Measurements from ENCODE around the gene PDHX. TPM values are rescaled to one million over a fixed set of nuclear protein-coding genes. Genes with fewer than 3 reads are reported as not detected.

Gene PDHX
- polyA plus RNA-seq, 3 donors: 9.3 to 19.5 (median 17.5) TPM

DNA sequence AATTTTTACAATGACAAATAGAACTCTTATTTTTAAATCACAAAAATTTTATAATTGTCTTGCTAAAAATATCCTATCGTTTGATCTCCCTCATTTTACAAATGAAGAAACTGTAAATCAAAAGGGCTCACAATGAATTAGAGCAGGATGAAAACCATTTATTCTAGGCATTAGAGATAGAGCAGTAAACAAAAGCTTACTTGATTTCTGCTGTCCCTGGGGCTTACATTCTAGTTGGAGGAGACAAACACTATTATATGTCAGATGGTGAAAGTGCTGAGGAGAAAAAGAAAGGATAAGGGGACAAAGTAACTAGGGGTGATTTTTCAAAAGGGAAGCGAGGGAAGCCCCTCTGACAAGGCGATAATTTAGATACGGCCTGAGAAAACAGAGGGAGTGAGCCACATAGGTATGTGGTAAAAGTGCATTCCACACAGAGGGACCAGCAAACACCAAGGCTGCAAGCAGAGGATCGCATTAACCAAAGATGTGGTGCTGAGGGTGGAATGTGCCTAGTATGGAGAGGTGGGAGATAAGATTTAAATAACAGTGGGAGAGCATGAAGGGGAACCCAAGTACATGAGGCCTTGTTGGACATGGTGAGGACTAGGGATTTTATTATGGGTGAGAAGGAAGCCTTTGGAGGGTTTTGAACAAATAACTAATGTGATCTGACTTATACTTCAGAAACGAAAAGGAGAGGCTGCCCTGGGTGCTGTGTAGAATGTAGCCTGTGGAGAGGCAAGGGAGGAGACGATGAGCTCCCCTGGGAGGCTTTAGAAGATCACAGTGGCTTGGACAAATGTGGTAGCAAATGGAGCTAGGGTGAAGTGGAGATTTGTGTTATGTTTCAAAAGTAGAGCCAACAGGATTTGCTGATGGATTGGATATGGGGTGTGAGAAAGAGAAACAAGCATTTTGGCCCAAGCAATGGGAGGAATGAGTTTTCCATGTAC, 62.1 kb downstream of the PDHX start:
- Mint-ChIP-seq H3K4me3 (no peak overlapping the region), H3K27me3 (ENCODE audit: low read depth in 3 of 3) (no peaks in the 10 kb centered on the region), H3K9me3 (peaks cover 0 to 2% (median 0%) of the 10 kb centered on the region in 7 donors), H3K27ac (peak overlapping the region in 3 of 7 donors; percentile 11 to 56 (median 20)), H3K36me3 (peaks cover 50 to 57% of the 10 kb centered on the region in 2 donors), H3K4me1 (peaks cover 16% of the 10 kb centered on the region)
- peaks cover 0 to 13% of the 10 kb centered on the region in 2 donors for H3K4me1 ChIP-seq (ENCODE audit: control insufficient read depth in 1 of 2, insufficient read depth in 2 of 2, low read length in 2 of 2)
- no peak overlapping the region for H3K4me2 ChIP-seq (replicated peaks; ENCODE audit: extremely low read depth, low read length, poor library complexity, severe bottlenecking)
- intact Hi-C loops (cut with micrococcal nuclease): no loop called here
- no peak for DNase-seq
- H3K9me3 ChIP-seq (replicated peaks in 1 of 2; ENCODE audit: control insufficient read depth in 1 of 2, insufficient read depth in 1 of 2, low read length in 2 of 2): no peaks in the 10 kb centered on the region
- peaks cover 7 to 31% of the 10 kb centered on the region in 2 donors for H3K36me3 ChIP-seq (replicated peaks in 1 of 2; ENCODE audit: control insufficient read depth in 1 of 2, insufficient read depth in 2 of 2, low read length in 2 of 2)
- TF ChIP-seq CTCF (IDR thresholded peaks at IDR 0.05): no peak
- no peak overlapping the region for H2AFZ ChIP-seq (ENCODE audit: insufficient read depth, low read depth, low read length, poor library complexity, severe bottlenecking)
- H3K79me2 ChIP-seq (ENCODE audit: insufficient read depth, low read length): no peaks in the 10 kb centered on the region
- no peak overlapping the region for H3K9ac ChIP-seq (ENCODE audit: insufficient read depth, low read length, poor library complexity, severe bottlenecking)
- no peaks in the 10 kb centered on the region for H3K27me3 ChIP-seq (ENCODE audit: control insufficient read depth in 2 of 2, insufficient read depth in 2 of 2, low read length in 2 of 2)
- no peaks in the 10 kb centered on the region for H4K20me1 ChIP-seq (ENCODE audit: insufficient read depth, low read length)
- 87% methylated on average over 5 of the region's 7 CpGs for WGBS (ENCODE audit: insufficient coverage)
- peak overlapping the region in 1 of 2 donors; percentile 44 for H3K27ac ChIP-seq (ENCODE audit: low read depth in 1 of 2, low read length in 2 of 2)
- H3K4me3 ChIP-seq (replicated peaks in 1 of 3; ENCODE audit: low read depth in 2 of 3, low read length in 3 of 3): no peak overlapping the region

- H3K36me3 ChIP-seq (replicated peaks in 1 of 2; ENCODE audit: control insufficient read depth in 1 of 2, insufficient read depth in 2 of 2, low read length in 2 of 2): peaks cover 14 to 34% of the 10 kb centered on the region in 2 donors
- no peak overlapping the region for H2AFZ ChIP-seq (ENCODE audit: insufficient read depth, low read depth, low read length, poor library complexity, severe bottlenecking)
- Mint-ChIP-seq H3K36me3 (peaks cover 47 to 53% of the 10 kb centered on the region in 2 donors), H3K27ac (no peak overlapping the region), H3K4me3 (no peak overlapping the region), H3K27me3 (ENCODE audit: low read depth in 3 of 3) (no peaks in the 10 kb centered on the region), H3K9me3 (peaks cover 0 to 2% (median 0%) of the 10 kb centered on the region in 7 donors), H3K4me1 (peaks cover 5% of the 10 kb centered on the region)
- no peaks in the 10 kb centered on the region for H4K20me1 ChIP-seq (ENCODE audit: insufficient read depth, low read length)
- H3K9me3 ChIP-seq (replicated peaks in 1 of 2; ENCODE audit: control insufficient read depth in 1 of 2, insufficient read depth in 1 of 2, low read length in 2 of 2): no peaks in the 10 kb centered on the region
- no peak overlapping the region for H3K4me2 ChIP-seq (replicated peaks; ENCODE audit: extremely low read depth, low read length, poor library complexity, severe bottlenecking)
- no peaks in the 10 kb centered on the region for H3K27me3 ChIP-seq (ENCODE audit: control insufficient read depth in 2 of 2, insufficient read depth in 2 of 2, low read length in 2 of 2)
- H3K4me1 ChIP-seq (ENCODE audit: control insufficient read depth in 1 of 2, insufficient read depth in 2 of 2, low read length in 2 of 2): no peaks in the 10 kb centered on the region
- no CpG with 5 or more reads among the region's 2 CpGs for WGBS (ENCODE audit: insufficient coverage)
- no peak overlapping the region for H3K27ac ChIP-seq (ENCODE audit: low read depth in 1 of 2, low read length in 2 of 2)
- intact Hi-C loops (cut with micrococcal nuclease): no loop called here
- no peak for TF ChIP-seq CTCF (IDR thresholded peaks at IDR 0.05)
- no peaks in the 10 kb centered on the region for H3K79me2 ChIP-seq (ENCODE audit: insufficient read depth, low read length)
- no peak for DNase-seq
- H3K4me3 ChIP-seq (replicated peaks in 1 of 3; ENCODE audit: low read depth in 2 of 3, low read length in 3 of 3): no peak overlapping the region
- H3K9ac ChIP-seq (ENCODE audit: insufficient read depth, low read length, poor library complexity, severe bottlenecking): no peak overlapping the region
Measured at GRCh38 chr11:34984514-34984913, 68.1 kb downstream of the PDHX start.
